CD14-positive monocyte (primary cell): ENCODE results near the gene TPRG1. TPM values are rescaled to one million over a fixed set of nuclear protein-coding genes. Genes with fewer than 3 reads are reported as not detected.

ENCODE experiments used
- DNase-seq, 3 donors: peaks; one replicate each; pipeline ENCODE4 v3.0.0-alpha.2; 2011 to 2022
- H2AFZ ChIP-seq: 2 replicates; pipeline ENCODE4 v1.6.0; 2012; ENCODE audit warnings: mild to moderate bottlenecking, low read depth, low read length, inconsistent platforms; ENCODE audit not compliant: insufficient read depth, poor library complexity, severe bottlenecking
- H3K27ac ChIP-seq, 2 donors: 1 replicate in 1 of 2; 2 replicates in 1 of 2; pipeline ENCODE4 v1.5.1; 2012 to 2013; ENCODE audit warnings: low read length in 2 of 2, control low read depth in 1 of 2, inconsistent platforms in 1 of 2, low read depth in 1 of 2, mild to moderate bottlenecking in 1 of 2
- H3K27me3 ChIP-seq, 2 donors: one replicate each; pipeline versions ENCODE4 v1.6.0 to v1.6.1; 2011 to 2013; ENCODE audit warnings: low read length in 2 of 2; ENCODE audit not compliant: control insufficient read depth in 2 of 2, insufficient read depth in 2 of 2
- H3K36me3 ChIP-seq, 2 donors: replicated peaks in 1 of 2; 1 replicate in 1 of 2; 2 replicates in 1 of 2; pipeline versions ENCODE4 v1.5.1 to v1.6.1; 2012 to 2013; ENCODE audit warnings: low read length in 2 of 2, control low read depth in 1 of 2, inconsistent platforms in 1 of 2, mild to moderate bottlenecking in 1 of 2; ENCODE audit not compliant: insufficient read depth in 2 of 2, control insufficient read depth in 1 of 2
- H3K4me1 ChIP-seq, 2 donors: 1 replicate in 1 of 2; 2 replicates in 1 of 2; pipeline versions ENCODE4 v1.5.1 to v1.6.1; 2012 to 2013; ENCODE audit warnings: low read length in 2 of 2, control low read depth in 1 of 2, inconsistent platforms in 1 of 2, mild to moderate bottlenecking in 1 of 2, moderate library complexity in 1 of 2; ENCODE audit not compliant: insufficient read depth in 2 of 2, control insufficient read depth in 1 of 2
- H3K4me2 ChIP-seq: replicated peaks from 2 replicates; pipeline ENCODE3; 2012; ENCODE audit warnings: low read length, moderate library complexity, mild to moderate bottlenecking; ENCODE audit not compliant: poor library complexity, severe bottlenecking; ENCODE audit errors: extremely low read depth
- H3K4me3 ChIP-seq, 3 experiments: fragments of 200-600 bp in 1 of 3; sonication (generic) in 1 of 3; replicated peaks in 1 of 3; 1 replicate in 2 of 3; 2 replicates in 1 of 3; pipeline ENCODE4 v1.5.1; 2011 to 2013; ENCODE audit warnings: low read length in 3 of 3, mild to moderate bottlenecking in 3 of 3, control low read depth in 2 of 3, low read depth in 2 of 3, inconsistent platforms in 1 of 3, moderate library complexity in 1 of 3
- H3K79me2 ChIP-seq: 2 replicates; pipeline ENCODE4 v1.6.0; 2012; ENCODE audit warnings: mild to moderate bottlenecking, control low read depth, inconsistent platforms, low read length, moderate library complexity; ENCODE audit not compliant: insufficient read depth
- H3K9ac ChIP-seq: 2 replicates; pipeline ENCODE4 v1.6.0; 2017; ENCODE audit warnings: low read length, mild to moderate bottlenecking; ENCODE audit not compliant: insufficient read depth, poor library complexity, severe bottlenecking
- H3K9me3 ChIP-seq, 2 donors: replicated peaks in 1 of 2; 1 replicate in 1 of 2; 2 replicates in 1 of 2; pipeline versions ENCODE4 v1.5.1 to v1.6.1; 2012 to 2013; ENCODE audit warnings: low read length in 2 of 2, control low read depth in 1 of 2; ENCODE audit not compliant: control insufficient read depth in 1 of 2, insufficient read depth in 1 of 2
- H4K20me1 ChIP-seq: 2 replicates; pipeline ENCODE4 v1.6.0; 2012; ENCODE audit warnings: mild to moderate bottlenecking, low read length, control low read depth, moderate library complexity; ENCODE audit not compliant: insufficient read depth
- H3K27ac Mint-ChIP-seq, 7 donors: one replicate each; pipeline ENCODE4 v1.8.0; 2020; ENCODE audit warnings: mild to moderate bottlenecking in 7 of 7, mixed read lengths in 7 of 7, moderate library complexity in 6 of 7, inconsistent platforms in 2 of 7
- H3K27me3 Mint-ChIP-seq, 3 donors: one replicate each; pipeline ENCODE4 v1.8.0; 2021 to 2022; ENCODE audit warnings: low read depth in 3 of 3, mild to moderate bottlenecking in 3 of 3, mixed read lengths in 3 of 3, moderate library complexity in 3 of 3, inconsistent platforms in 1 of 3
- H3K36me3 Mint-ChIP-seq, 2 donors: one replicate each; pipeline ENCODE4 v1.8.0; 2020; ENCODE audit warnings: mixed read lengths in 2 of 2, inconsistent platforms in 1 of 2, mild to moderate bottlenecking in 1 of 2
- H3K4me1 Mint-ChIP-seq: one replicate; pipeline ENCODE4 v1.8.0; 2020; ENCODE audit warnings: mild to moderate bottlenecking, mixed read lengths
- H3K4me3 Mint-ChIP-seq, 2 donors: one replicate each; pipeline ENCODE4 v1.8.0; 2020; ENCODE audit warnings: mild to moderate bottlenecking in 2 of 2, mixed read lengths in 2 of 2, moderate library complexity in 1 of 2
- H3K9me3 Mint-ChIP-seq, 7 donors: one replicate each; pipeline ENCODE4 v1.8.0; 2020 to 2022; ENCODE audit warnings: mixed read lengths in 7 of 7, mild to moderate bottlenecking in 6 of 7, moderate library complexity in 6 of 7, inconsistent platforms in 2 of 7
- WGBS: methylation state at CpG from one replicate; pipeline ENCODE4 v1.1.5; 2013; ENCODE audit warnings: missing lambda C conversion rate; ENCODE audit not compliant: insufficient coverage; 5-methylcytosine and 5-hydroxymethylcytosine counted together
- intact Hi-C, 2 donors: fragments of 100-400 bp; cut with micrococcal nuclease; formaldehyde crosslinking; loops; one replicate each; pipeline versions ENCODE4 v1.15.0 to v1.15.1; 2023
- polyA plus RNA-seq, 3 donors: library from polyadenylated mRNA; depleted of rRNA in 1 of 3; unstranded in 2 of 3; stranded (reverse) in 1 of 3; fragments of 300-500 nt in 2 of 3; fragments of >200 nt in 1 of 3; fragmentation: Illumina TruSeq in 2 of 3; gene quantifications; 1 replicate in 2 of 3; 2 replicates in 1 of 3; pipeline ENCODE4 v1.2.3, GENCODE V29; 2012 to 2021
- TF ChIP-seq, protein P1 (sequence below): fragments of 200-600 bp; IDR thresholded peaks from one replicate; pipeline ENCODE4 v1.8.0; 2022; ENCODE audit warnings: antibody characterized with exemption, mild to moderate bottlenecking

Gene TPRG1
- polyA plus RNA-seq, 3 donors, result 0.14 to 1.7 (median 0.55) TPM

DNA sequence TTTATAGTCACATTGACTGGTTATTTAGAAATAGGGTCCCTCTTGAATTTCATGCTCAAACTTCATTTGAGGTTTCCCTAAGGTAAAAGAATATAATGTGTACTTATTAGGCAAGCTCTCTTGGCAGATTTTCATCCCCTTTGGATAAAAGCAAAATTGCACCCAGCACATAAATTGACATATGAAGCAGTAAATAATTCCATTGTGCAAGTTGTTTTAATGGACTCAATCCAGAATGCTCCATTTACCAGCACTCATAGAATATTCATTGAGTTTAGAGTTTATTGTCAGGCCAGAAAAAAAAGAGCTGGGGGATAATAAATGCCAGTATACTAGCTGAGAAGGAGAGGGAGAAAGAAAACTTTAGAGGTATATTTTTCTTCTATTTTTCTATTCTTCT is 136.8 kb downstream of the TPRG1 start:
- H3K4me3 Mint-ChIP-seq, result no peak overlapping the region
- no peaks in the 10 kb centered on the region for H3K36me3 ChIP-seq
- H3K4me1 ChIP-seq, result no peaks in the 10 kb centered on the region
- H3K79me2 ChIP-seq, result no peaks in the 10 kb centered on the region
- TF ChIP-seq, protein P1, sequence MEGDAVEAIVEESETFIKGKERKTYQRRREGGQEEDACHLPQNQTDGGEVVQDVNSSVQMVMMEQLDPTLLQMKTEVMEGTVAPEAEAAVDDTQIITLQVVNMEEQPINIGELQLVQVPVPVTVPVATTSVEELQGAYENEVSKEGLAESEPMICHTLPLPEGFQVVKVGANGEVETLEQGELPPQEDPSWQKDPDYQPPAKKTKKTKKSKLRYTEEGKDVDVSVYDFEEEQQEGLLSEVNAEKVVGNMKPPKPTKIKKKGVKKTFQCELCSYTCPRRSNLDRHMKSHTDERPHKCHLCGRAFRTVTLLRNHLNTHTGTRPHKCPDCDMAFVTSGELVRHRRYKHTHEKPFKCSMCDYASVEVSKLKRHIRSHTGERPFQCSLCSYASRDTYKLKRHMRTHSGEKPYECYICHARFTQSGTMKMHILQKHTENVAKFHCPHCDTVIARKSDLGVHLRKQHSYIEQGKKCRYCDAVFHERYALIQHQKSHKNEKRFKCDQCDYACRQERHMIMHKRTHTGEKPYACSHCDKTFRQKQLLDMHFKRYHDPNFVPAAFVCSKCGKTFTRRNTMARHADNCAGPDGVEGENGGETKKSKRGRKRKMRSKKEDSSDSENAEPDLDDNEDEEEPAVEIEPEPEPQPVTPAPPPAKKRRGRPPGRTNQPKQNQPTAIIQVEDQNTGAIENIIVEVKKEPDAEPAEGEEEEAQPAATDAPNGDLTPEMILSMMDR, result no peak
- no peak overlapping the region for H3K9ac ChIP-seq
- H2AFZ ChIP-seq, result no peak overlapping the region
- no peak overlapping the region for H3K4me3 ChIP-seq
- no peak for DNase-seq
- H3K4me2 ChIP-seq, result no peak overlapping the region
- no peak overlapping the region for H3K27ac Mint-ChIP-seq
- no peaks in the 10 kb centered on the region for H3K36me3 Mint-ChIP-seq
- peaks cover 0 to 2% (median 0%) of the 10 kb centered on the region in 7 donors for H3K9me3 Mint-ChIP-seq
- no peak overlapping the region for H3K27ac ChIP-seq
- no peaks in the 10 kb centered on the region for H3K9me3 ChIP-seq
- peaks cover 0 to 2% (median 0%) of the 10 kb centered on the region in 3 donors for H3K27me3 Mint-ChIP-seq
- no peaks in the 10 kb centered on the region for H3K27me3 ChIP-seq
- H4K20me1 ChIP-seq, result no peaks in the 10 kb centered on the region
- H3K4me1 Mint-ChIP-seq, result no peaks in the 10 kb centered on the region
- intact Hi-C loops, result no loop called here

GRCh38 chr3:189309400-189309975 is 137.7 kb downstream of the TPRG1 start:
- H3K79me2 ChIP-seq, result no peaks in the 10 kb centered on the region
- no peak overlapping the region for H3K4me3 ChIP-seq
- no peaks in the 10 kb centered on the region for H3K9me3 ChIP-seq
- H4K20me1 ChIP-seq, result no peaks in the 10 kb centered on the region
- H3K4me1 ChIP-seq, result no peaks in the 10 kb centered on the region
- no peaks in the 10 kb centered on the region for H3K27me3 ChIP-seq
- Mint-ChIP-seq H3K36me3 (no peaks in the 10 kb centered on the region), H3K4me1 (no peaks in the 10 kb centered on the region), H3K9me3 (peaks cover 0 to 2% (median 0%) of the 10 kb centered on the region in 7 donors), H3K27ac (no peak overlapping the region), H3K27me3 (peaks cover 0 to 2% (median 0%) of the 10 kb centered on the region in 3 donors), H3K4me3 (no peak overlapping the region)
- TF ChIP-seq, protein P1, result no peak
- intact Hi-C loops, result no loop called here
- H3K36me3 ChIP-seq, result no peaks in the 10 kb centered on the region
- WGBS, result 89% methylated on average over 5 of the region's 6 CpGs
- no peak for DNase-seq
- no peak overlapping the region for H3K4me2 ChIP-seq
- H3K27ac ChIP-seq, result no peak overlapping the region
- no peak overlapping the region for H2AFZ ChIP-seq
- no peak overlapping the region for H3K9ac ChIP-seq
